Mucosa of rectum (tissue), 2 donors: ENCODE measurements around the gene POLRMT.

Source experiments
- H3K27ac ChIP-seq, 2 donors: one replicate each; pipeline ENCODE4 v1.7.0; 2013; ENCODE audit warnings: inconsistent platforms in 2 of 2, low read depth in 2 of 2, low read length in 2 of 2
- H3K27me3 ChIP-seq, 2 donors: one replicate each; pipeline ENCODE4 v1.7.0; 2013; ENCODE audit warnings: low read length in 2 of 2; ENCODE audit not compliant: control insufficient read depth in 2 of 2, insufficient read depth in 2 of 2
- H3K36me3 ChIP-seq, 2 donors: one replicate each; pipeline ENCODE4 v1.7.0; 2013; ENCODE audit warnings: low read length in 2 of 2; ENCODE audit not compliant: control insufficient read depth in 2 of 2, insufficient read depth in 2 of 2
- H3K4me1 ChIP-seq, 2 donors: one replicate each; pipeline ENCODE4 v1.7.0; 2013; ENCODE audit warnings: low read length in 2 of 2, mild to moderate bottlenecking in 1 of 2; ENCODE audit not compliant: control insufficient read depth in 2 of 2, insufficient read depth in 2 of 2
- H3K4me3 ChIP-seq, 2 donors: one replicate each; pipeline ENCODE4 v1.7.0; 2013; ENCODE audit warnings: low read length in 2 of 2
- H3K9ac ChIP-seq, 2 donors: one replicate each; pipeline ENCODE4 v1.7.0; 2013; ENCODE audit warnings: low read length in 2 of 2, low read depth in 1 of 2, mild to moderate bottlenecking in 1 of 2
- H3K9me3 ChIP-seq, 2 donors: one replicate each; pipeline ENCODE4 v1.7.0; 2013; ENCODE audit warnings: low read length in 2 of 2; ENCODE audit not compliant: control insufficient read depth in 2 of 2
- donor health status: healthy.
- donor health status: Normal muscosa, but diverticular disease.

POLRMT gene

GRCh38 chr19:577439-578392 is 55.6 kb downstream of the POLRMT start:
- Histone ChIP-seq H3K27me3 (no peaks in the 10 kb centered on the region), H3K9me3 (no peaks in the 10 kb centered on the region), H3K27ac (no peak overlapping the region), H3K4me3 (no peak overlapping the region), H3K36me3 (peaks cover 23 to 26% of the 10 kb centered on the region in 2 donors), H3K9ac (no peak overlapping the region), H3K4me1 (peaks cover 19 to 22% of the 10 kb centered on the region in 2 donors)

- H3K4me1 ChIP-seq: peaks cover 19 to 22% of the 10 kb centered on the region in 2 donors
Observed at GRCh38 chr19:576768-577438, 56.4 kb downstream of the POLRMT start.

GRCh38 chr19:575527-576506 is 57.5 kb downstream of the POLRMT start:
- Histone ChIP-seq H3K27me3 (no peaks in the 10 kb centered on the region), H3K4me3 (peak overlapping the region; percentile 43 to 71), H3K9ac (no peak overlapping the region), H3K4me1 (peaks cover 29% of the 10 kb centered on the region in 2 donors), H3K36me3 (peaks cover 15 to 16% of the 10 kb centered on the region in 2 donors), H3K9me3 (no peaks in the 10 kb centered on the region), H3K27ac (peak overlapping the region in 1 of 2 donors; percentile 32)

More at GRCh38 chr19:576768-577438, 56.4 kb downstream of the POLRMT start:
- H3K4me3 ChIP-seq: no peak overlapping the region
- H3K27ac ChIP-seq: no peak overlapping the region
- no peaks in the 10 kb centered on the region for H3K27me3 ChIP-seq
- H3K9ac ChIP-seq: no peak overlapping the region
- no peaks in the 10 kb centered on the region for H3K9me3 ChIP-seq
- H3K36me3 ChIP-seq: peaks cover 23% of the 10 kb centered on the region in 2 donors

- Histone ChIP-seq H3K27me3 (no peaks in the 10 kb centered on the region), H3K27ac (peak overlapping the region in 1 of 2 donors; percentile 23), H3K4me3 (peak overlapping the region; percentile 43 to 71), H3K9ac (peak overlapping the region; percentile 5 to 32), H3K9me3 (no peaks in the 10 kb centered on the region), H3K36me3 (peaks cover 7 to 9% of the 10 kb centered on the region in 2 donors), H3K4me1 (peaks cover 29% of the 10 kb centered on the region in 2 donors)
Observed at GRCh38 chr19:574658-575526, 58.4 kb downstream of the POLRMT start.

- Histone ChIP-seq H3K4me3 (peak overlapping the region; percentile 86 to 91), H3K36me3 (peaks cover 2 to 9% of the 10 kb centered on the region in 2 donors), H3K4me1 (peaks cover 29% of the 10 kb centered on the region in 2 donors), H3K9ac (peak overlapping the region; percentile 93 to 96), H3K27me3 (no peaks in the 10 kb centered on the region), H3K9me3 (no peaks in the 10 kb centered on the region), H3K27ac (peak overlapping the region; percentile 88 to 92)
Observed at GRCh38 chr19:573519-573825, 59.9 kb downstream of the POLRMT start.

GRCh38 chr19:572743-573518 is 60.4 kb downstream of the POLRMT start:
- H3K4me3 ChIP-seq: peak overlapping the region; percentile 86 to 91
- no peaks in the 10 kb centered on the region for H3K27me3 ChIP-seq
- H3K27ac ChIP-seq: peak overlapping the region; percentile 88 to 92
- H3K9me3 ChIP-seq: no peaks in the 10 kb centered on the region
- H3K36me3 ChIP-seq: peaks cover 2 to 9% of the 10 kb centered on the region in 2 donors
- peak overlapping the region; percentile 93 to 96 for H3K9ac ChIP-seq
- H3K4me1 ChIP-seq: peaks cover 29% of the 10 kb centered on the region in 2 donors

GRCh38 chr19:572140-572742 is 61.1 kb downstream of the POLRMT start, which contains the start of gene BSG:
Gene BSG (plus strand): TSS chr19:572596. CDS start chr19:572635, 39 bp downstream.
- H3K27me3 ChIP-seq: no peaks in the 10 kb centered on the region
- H3K36me3 ChIP-seq: peaks cover 2 to 7% of the 10 kb centered on the region in 2 donors
- peak within 1 kb of the TSS; percentile 92 for H3K27ac ChIP-seq
- peaks cover 29% of the 10 kb centered on the region in 2 donors for H3K4me1 ChIP-seq
- H3K9ac ChIP-seq: peak within 1 kb of the TSS; percentile 93 to 96
- peak within 1 kb of the TSS; percentile 86 to 91 for H3K4me3 ChIP-seq
- H3K9me3 ChIP-seq: no peaks in the 10 kb centered on the region

GRCh38 chr19:571566-571974 is 61.8 kb downstream of the POLRMT start:
- Histone ChIP-seq H3K27me3 (no peaks in the 10 kb centered on the region), H3K4me1 (peaks cover 29% of the 10 kb centered on the region in 2 donors), H3K9me3 (no peaks in the 10 kb centered on the region), H3K9ac (peak overlapping the region; percentile 61 to 87), H3K36me3 (peaks cover 0 to 3% of the 10 kb centered on the region in 2 donors), H3K27ac (peak overlapping the region; percentile 92), H3K4me3 (peak overlapping the region; percentile 62 to 82)
